Measurements from ENCODE around the gene SMIM38. TPM values are rescaled to one million over a fixed set of nuclear protein-coding genes. Genes with fewer than 3 reads are reported as not detected.

Gene SMIM38
- total RNA-seq, 3 donors from 2014 or later, result 0.32 to 2.6 (median 1.6) TPM

GRCh38 chr11:69171476-69172240 is 15.9 kb downstream of the SMIM38 start:
- H3K4me3 ChIP-seq, result no peak overlapping the region
- H3K4me1 ChIP-seq, result no peaks in the 10 kb centered on the region
- H3K27me3 ChIP-seq, result no peaks in the 10 kb centered on the region
- TF ChIP-seq POLR2AphosphoS5 (IDR thresholded peaks at IDR 0.05) (no peak), POLR2A (IDR thresholded peaks at IDR 0.05) (no peak), CTCF (IDR thresholded peaks at IDR 0.05) (no peak)
- H3K27ac ChIP-seq, result no peak overlapping the region
- H3K9me3 ChIP-seq, result peaks cover 5% of the 10 kb centered on the region in 2 donors
- no peak for DNase-seq (ENCODE audit: low spot score in 2 of 2)
- no peaks in the 10 kb centered on the region for H3K36me3 ChIP-seq
- intact Hi-C loops (cut with DNase I; ENCODE audit: low total_unique reads), result no loop called here

- no peak for TF ChIP-seq POLR2AphosphoS5 (IDR thresholded peaks at IDR 0.05)
- no peak for TF ChIP-seq POLR2A (IDR thresholded peaks at IDR 0.05)
- no peak for TF ChIP-seq CTCF (IDR thresholded peaks at IDR 0.05)
- no peaks in the 10 kb centered on the region for H3K27me3 ChIP-seq
- DNase-seq (ENCODE audit: low spot score in 2 of 2), result no peak
- H3K4me3 ChIP-seq, result no peak overlapping the region
- peaks cover 5% of the 10 kb centered on the region in 2 donors for H3K9me3 ChIP-seq
- intact Hi-C loops (cut with DNase I; ENCODE audit: low total_unique reads), result no loop called here
- H3K4me1 ChIP-seq, result no peaks in the 10 kb centered on the region
- H3K36me3 ChIP-seq, result no peaks in the 10 kb centered on the region
- no peak overlapping the region for H3K27ac ChIP-seq
Measured at GRCh38 chr11:69172674-69173073, 16.9 kb downstream of the SMIM38 start.

- H3K36me3 ChIP-seq, result no peaks in the 10 kb centered on the region
- DNase-seq (ENCODE audit: low spot score in 2 of 2), result no peak
- H3K9me3 ChIP-seq, result peaks cover 5% of the 10 kb centered on the region in 2 donors
- no peak overlapping the region for H3K4me3 ChIP-seq
- intact Hi-C loops (cut with DNase I; ENCODE audit: low total_unique reads), result no loop called here
- no peaks in the 10 kb centered on the region for H3K4me1 ChIP-seq
- TF ChIP-seq CTCF (IDR thresholded peaks at IDR 0.05) (no peak), POLR2AphosphoS5 (IDR thresholded peaks at IDR 0.05) (no peak), POLR2A (IDR thresholded peaks at IDR 0.05) (no peak)
- no peak overlapping the region for H3K27ac ChIP-seq
- H3K27me3 ChIP-seq, result no peaks in the 10 kb centered on the region
Measured at GRCh38 chr11:69173331-69173730, 17.6 kb downstream of the SMIM38 start.

- Histone ChIP-seq H3K4me1 (no peaks in the 10 kb centered on the region), H3K4me3 (no peak overlapping the region), H3K27me3 (no peaks in the 10 kb centered on the region), H3K27ac (no peak overlapping the region), H3K36me3 (no peaks in the 10 kb centered on the region), H3K9me3 (peaks cover 5% of the 10 kb centered on the region in 2 donors)
- no peak for TF ChIP-seq POLR2AphosphoS5 (IDR thresholded peaks at IDR 0.05)
- no peak for TF ChIP-seq POLR2A (IDR thresholded peaks at IDR 0.05)
- no peak for TF ChIP-seq CTCF (IDR thresholded peaks at IDR 0.05)
- intact Hi-C loops (cut with DNase I; ENCODE audit: low total_unique reads), result no loop called here
- DNase-seq (ENCODE audit: low spot score in 2 of 2), result peak in 1 of 2 donors; percentile 69
Measured at GRCh38 chr11:69173925-69174581, 18.3 kb downstream of the SMIM38 start.

- no peaks in the 10 kb centered on the region for H3K27me3 ChIP-seq
- no peaks in the 10 kb centered on the region for H3K36me3 ChIP-seq
- intact Hi-C loops (cut with DNase I; ENCODE audit: low total_unique reads), result no loop called here
- no peak for TF ChIP-seq POLR2AphosphoS5 (IDR thresholded peaks at IDR 0.05)
- TF ChIP-seq POLR2A (IDR thresholded peaks at IDR 0.05), result no peak
- TF ChIP-seq CTCF (IDR thresholded peaks at IDR 0.05), result no peak
- no peak overlapping the region for H3K27ac ChIP-seq
- no peak for DNase-seq (ENCODE audit: low spot score in 2 of 2)
- no peak overlapping the region for H3K4me3 ChIP-seq
- peaks cover 5% of the 10 kb centered on the region in 2 donors for H3K9me3 ChIP-seq
- H3K4me1 ChIP-seq, result no peaks in the 10 kb centered on the region
Measured at GRCh38 chr11:69174841-69175240, 19.1 kb downstream of the SMIM38 start.

Data from breast epithelium (tissue), 4 donors.